ENCODE data around the gene COQ8B.

DNA sequence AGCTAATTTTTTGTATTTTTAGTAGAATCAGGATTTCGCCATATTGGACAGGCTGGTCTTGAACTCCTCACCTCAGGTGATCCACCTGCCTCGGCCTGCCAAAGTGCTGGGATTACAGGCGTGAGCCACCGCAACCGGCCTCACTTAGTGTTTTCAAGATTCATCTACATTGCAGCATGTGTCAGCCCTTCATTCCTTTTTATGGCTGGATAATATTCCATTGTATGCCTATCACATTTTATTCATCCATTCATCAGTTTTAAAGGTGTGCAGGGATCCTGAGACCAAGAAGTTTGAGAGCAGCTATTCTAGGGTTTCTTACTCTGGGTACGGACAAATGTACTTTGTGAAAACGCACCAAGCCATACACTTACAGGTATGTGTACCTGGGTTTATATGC lies 9.1 kb downstream of the COQ8B start:
- TF ChIP-seq, protein P1, sequence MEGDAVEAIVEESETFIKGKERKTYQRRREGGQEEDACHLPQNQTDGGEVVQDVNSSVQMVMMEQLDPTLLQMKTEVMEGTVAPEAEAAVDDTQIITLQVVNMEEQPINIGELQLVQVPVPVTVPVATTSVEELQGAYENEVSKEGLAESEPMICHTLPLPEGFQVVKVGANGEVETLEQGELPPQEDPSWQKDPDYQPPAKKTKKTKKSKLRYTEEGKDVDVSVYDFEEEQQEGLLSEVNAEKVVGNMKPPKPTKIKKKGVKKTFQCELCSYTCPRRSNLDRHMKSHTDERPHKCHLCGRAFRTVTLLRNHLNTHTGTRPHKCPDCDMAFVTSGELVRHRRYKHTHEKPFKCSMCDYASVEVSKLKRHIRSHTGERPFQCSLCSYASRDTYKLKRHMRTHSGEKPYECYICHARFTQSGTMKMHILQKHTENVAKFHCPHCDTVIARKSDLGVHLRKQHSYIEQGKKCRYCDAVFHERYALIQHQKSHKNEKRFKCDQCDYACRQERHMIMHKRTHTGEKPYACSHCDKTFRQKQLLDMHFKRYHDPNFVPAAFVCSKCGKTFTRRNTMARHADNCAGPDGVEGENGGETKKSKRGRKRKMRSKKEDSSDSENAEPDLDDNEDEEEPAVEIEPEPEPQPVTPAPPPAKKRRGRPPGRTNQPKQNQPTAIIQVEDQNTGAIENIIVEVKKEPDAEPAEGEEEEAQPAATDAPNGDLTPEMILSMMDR (IDR thresholded peaks at IDR 0.05), result no peak
- no peak for TF ChIP-seq POLR2A (IDR thresholded peaks at IDR 0.05)

Measured in lower leg skin (tissue), 3 donors.